Upper lobe of left lung (tissue), 4 donors: Measurements from ENCODE around the gene ZSCAN1.

ENCODE experiments used
- CTCF ChIP-seq, 6 experiments: fragments of 450-650 bp in 4 of 6; fragments of 200-600 bp in 2 of 6; sonication (generic) in 2 of 6; IDR thresholded peaks; one replicate each; pipeline ENCODE4 v1.5.1; 2016 to 2019; ENCODE audit warnings: antibody characterized with exemption in 6 of 6
- POLR2AphosphoS5 ChIP-seq, 2 donors: sonication (generic); formaldehyde crosslinking; IDR thresholded peaks; one replicate each; pipeline ENCODE4 v1.5.1; 2017; ENCODE audit warnings: antibody characterized with exemption in 2 of 2

- TF ChIP-seq CTCF (IDR thresholded peaks at IDR 0.05) (no peak), POLR2AphosphoS5 (IDR thresholded peaks at IDR 0.05) (no peak)
Observed at GRCh38 chr19:58038688-58039204, 4.9 kb downstream of the ZSCAN1 start.
